CD4-positive, alpha-beta T cell (primary cell): ENCODE results near the gene TBC1D22A. TPM values are rescaled to one million over a fixed set of nuclear protein-coding genes. Genes with fewer than 3 reads are reported as not detected.

ENCODE experiments used
- ATAC-seq: fragments of 200-7000 bp; cut with Tn5 transposase; one replicate; pipeline ENCODE4 v1.10.0; 2022; ENCODE audit warnings: mild to moderate bottlenecking; ENCODE audit not compliant: poor library complexity
- CTCF ChIA-PET: fragments of 350-600 bp; sonication (Branson Sonifier 250); formaldehyde crosslinking; loops from one replicate; lab custom pipeline; 2021; ENCODE audit warnings: antibody characterized with exemption, inconsistent platforms; lab: Charles Lee
- POLR2A ChIA-PET: fragments of 350-600 bp; sonication (Branson Sonifier 250); formaldehyde crosslinking; loops from one replicate; lab custom pipeline; 2021; ENCODE audit warnings: antibody characterized with exemption, inconsistent platforms; lab: Charles Lee
- DNase-seq, 14 experiments: peaks; one replicate each; pipeline ENCODE4 v3.0.0-alpha.2; 2013 to 2020; ENCODE audit warnings: mixed read lengths in 2 of 14
- H3K27ac ChIP-seq, 2 donors: one replicate each; pipeline versions ENCODE4 v1.5.1 to v1.7.0; 2013; ENCODE audit warnings: low read length in 2 of 2, low read depth in 1 of 2, mild to moderate bottlenecking in 1 of 2
- H3K27me3 ChIP-seq, 2 experiments: 1 replicate in 1 of 2; 2 replicates in 1 of 2; pipeline versions ENCODE4 v1.6.1 to v1.7.0; 2013; ENCODE audit warnings: low read length in 2 of 2, control low read depth in 1 of 2, mild to moderate bottlenecking in 1 of 2, moderate library complexity in 1 of 2; ENCODE audit not compliant: insufficient read depth in 2 of 2, control insufficient read depth in 1 of 2
- H3K36me3 ChIP-seq: one replicate; pipeline ENCODE4 v1.6.1; 2013; ENCODE audit warnings: low read length, control low read depth; ENCODE audit not compliant: insufficient read depth
- H3K4me1 ChIP-seq: one replicate; pipeline ENCODE4 v1.6.1; 2013; ENCODE audit warnings: low read length, control low read depth; ENCODE audit not compliant: insufficient read depth
- H3K4me3 ChIP-seq: one replicate; pipeline ENCODE4 v1.5.1; 2013; ENCODE audit warnings: mild to moderate bottlenecking, low read length, moderate library complexity
- H3K9me3 ChIP-seq, 2 experiments: 1 replicate in 1 of 2; 2 replicates in 1 of 2; pipeline versions ENCODE4 v1.6.1 to v1.7.0; 2013; ENCODE audit warnings: low read length in 2 of 2, mild to moderate bottlenecking in 2 of 2, control low read depth in 1 of 2, moderate library complexity in 1 of 2; ENCODE audit not compliant: control insufficient read depth in 1 of 2, insufficient read depth in 1 of 2
- H3K27ac Mint-ChIP-seq: one replicate; pipeline ENCODE4 v1.8.0; 2020; ENCODE audit warnings: mixed read lengths
- H3K27me3 Mint-ChIP-seq: one replicate; pipeline ENCODE4 v1.8.0; 2021; ENCODE audit warnings: mixed read lengths
- H3K36me3 Mint-ChIP-seq: one replicate; pipeline ENCODE4 v1.8.0; 2021; ENCODE audit warnings: low read depth, mixed read lengths
- H3K4me1 Mint-ChIP-seq: one replicate; pipeline ENCODE4 v1.8.0; 2021; ENCODE audit warnings: low read depth, mixed read lengths
- H3K4me3 Mint-ChIP-seq: one replicate; pipeline ENCODE4 v1.8.0; 2020; ENCODE audit warnings: mild to moderate bottlenecking, mixed read lengths
- H3K9me3 Mint-ChIP-seq: one replicate; pipeline ENCODE4 v1.8.0; 2020; ENCODE audit warnings: mixed read lengths
- CTCF ChIP-seq: fragments of 200-600 bp; IDR thresholded peaks from one replicate; pipeline ENCODE4 v1.8.0; 2022; ENCODE audit warnings: antibody characterized with exemption, mild to moderate bottlenecking
- intact Hi-C, 2 experiments: fragments of 100-400 bp; cut with DNase I in 1 of 2; cut with micrococcal nuclease in 1 of 2; formaldehyde crosslinking; loops; one replicate each; pipeline versions ENCODE4 v1.15.1 to v1.9.0; 2023 to 2025; cut with DNase I, micrococcal nuclease
- total RNA-seq, 174 experiments: library from RNA in 2 of 174; stranded (reverse) in 2 of 174; gene quantifications; one replicate each; pipeline ENCODE4 v1.2.3 and lab custom pipeline; 2021 to 2026

Gene TBC1D22A
- total RNA-seq, 2 experiments from 2014 or later = 27.1 to 31.7 TPM

- Mint-ChIP-seq H3K9me3 (no peaks in the 10 kb centered on the region), H3K27ac (no peak overlapping the region), H3K4me1 (no peaks in the 10 kb centered on the region), H3K27me3 (no peaks in the 10 kb centered on the region), H3K4me3 (no peak overlapping the region), H3K36me3 (peaks cover 19% of the 10 kb centered on the region)
- H3K27ac ChIP-seq = no peak overlapping the region
- intact Hi-C loops = no loop called here
- H3K27me3 ChIP-seq = no peaks in the 10 kb centered on the region
- no peaks in the 10 kb centered on the region for H3K9me3 ChIP-seq
- no peak overlapping the region for H3K4me3 ChIP-seq
- ChIA-PET CTCF (no interaction called here), POLR2A (no interaction called here)
- no peaks in the 10 kb centered on the region for H3K36me3 ChIP-seq
- TF ChIP-seq CTCF = no peak
- ATAC-seq = no peak
- no peaks in the 10 kb centered on the region for H3K4me1 ChIP-seq
- no peak for DNase-seq
Observed at GRCh38 chr22:47102081-47102480, 339.6 kb downstream of the TBC1D22A start.

DNA sequence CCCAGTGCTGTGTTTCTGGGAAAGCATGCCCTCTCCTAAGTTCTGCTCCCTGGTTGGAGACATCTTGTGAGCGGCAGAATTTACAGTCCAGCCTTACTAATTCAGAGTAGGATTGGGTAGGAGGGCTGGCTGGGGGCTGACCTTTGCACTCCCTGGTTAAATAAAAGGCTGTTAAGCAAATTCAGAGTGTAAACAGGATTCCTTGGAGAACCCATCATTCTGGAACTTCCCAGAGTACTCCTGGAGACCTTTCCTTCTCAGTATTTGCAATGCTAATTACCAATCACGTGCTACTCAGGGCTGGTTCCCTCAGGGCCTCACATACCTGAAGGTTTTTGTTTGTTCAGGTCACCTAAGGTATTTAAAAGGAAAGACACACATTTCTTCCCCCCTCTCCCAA lies 340.2 kb downstream of the TBC1D22A start:
- no peak for DNase-seq
- no peak for TF ChIP-seq CTCF
- no peaks in the 10 kb centered on the region for H3K9me3 ChIP-seq
- no peak overlapping the region for H3K27ac ChIP-seq
- H3K9me3 Mint-ChIP-seq = no peaks in the 10 kb centered on the region
- H3K4me3 Mint-ChIP-seq = no peak overlapping the region
- intact Hi-C loops = no loop called here
- H3K36me3 ChIP-seq = no peaks in the 10 kb centered on the region
- ChIA-PET CTCF (no interaction called here), POLR2A (no interaction called here)
- no peaks in the 10 kb centered on the region for H3K27me3 Mint-ChIP-seq
- no peaks in the 10 kb centered on the region for H3K27me3 ChIP-seq
- H3K36me3 Mint-ChIP-seq = peaks cover 19% of the 10 kb centered on the region
- no peak overlapping the region for H3K4me3 ChIP-seq
- no peak overlapping the region for H3K27ac Mint-ChIP-seq
- no peak for ATAC-seq
- no peaks in the 10 kb centered on the region for H3K4me1 ChIP-seq
- H3K4me1 Mint-ChIP-seq = no peaks in the 10 kb centered on the region

- no peaks in the 10 kb centered on the region for H3K27me3 ChIP-seq
- POLR2A ChIA-PET = no interaction called here
- Mint-ChIP-seq H3K36me3 (peaks cover 33% of the 10 kb centered on the region), H3K4me3 (no peak overlapping the region), H3K27ac (no peak overlapping the region), H3K4me1 (no peaks in the 10 kb centered on the region), H3K27me3 (no peaks in the 10 kb centered on the region), H3K9me3 (no peaks in the 10 kb centered on the region)
- intact Hi-C loops = no loop called here
- no peaks in the 10 kb centered on the region for H3K36me3 ChIP-seq
- H3K27ac ChIP-seq = no peak overlapping the region
- CTCF ChIA-PET = no interaction called here
- no peak for DNase-seq
- ATAC-seq = no peak
- no peaks in the 10 kb centered on the region for H3K9me3 ChIP-seq
- no peaks in the 10 kb centered on the region for H3K4me1 ChIP-seq
- H3K4me3 ChIP-seq = no peak overlapping the region
- no peak for TF ChIP-seq CTCF
Observed at GRCh38 chr22:47105085-47105484, 342.6 kb downstream of the TBC1D22A start.
